HG03095 (cell line): ENCODE measurements around the gene C3orf52.

Experiments
- ATAC-seq: cut with Tn5 transposase; IDR thresholded peaks from one replicate; pipeline ENCODE4 v1.9.1; 2021; ENCODE audit warnings: moderate library complexity; ENCODE audit not compliant: unreplicated experiment

C3orf52 gene

DNA sequence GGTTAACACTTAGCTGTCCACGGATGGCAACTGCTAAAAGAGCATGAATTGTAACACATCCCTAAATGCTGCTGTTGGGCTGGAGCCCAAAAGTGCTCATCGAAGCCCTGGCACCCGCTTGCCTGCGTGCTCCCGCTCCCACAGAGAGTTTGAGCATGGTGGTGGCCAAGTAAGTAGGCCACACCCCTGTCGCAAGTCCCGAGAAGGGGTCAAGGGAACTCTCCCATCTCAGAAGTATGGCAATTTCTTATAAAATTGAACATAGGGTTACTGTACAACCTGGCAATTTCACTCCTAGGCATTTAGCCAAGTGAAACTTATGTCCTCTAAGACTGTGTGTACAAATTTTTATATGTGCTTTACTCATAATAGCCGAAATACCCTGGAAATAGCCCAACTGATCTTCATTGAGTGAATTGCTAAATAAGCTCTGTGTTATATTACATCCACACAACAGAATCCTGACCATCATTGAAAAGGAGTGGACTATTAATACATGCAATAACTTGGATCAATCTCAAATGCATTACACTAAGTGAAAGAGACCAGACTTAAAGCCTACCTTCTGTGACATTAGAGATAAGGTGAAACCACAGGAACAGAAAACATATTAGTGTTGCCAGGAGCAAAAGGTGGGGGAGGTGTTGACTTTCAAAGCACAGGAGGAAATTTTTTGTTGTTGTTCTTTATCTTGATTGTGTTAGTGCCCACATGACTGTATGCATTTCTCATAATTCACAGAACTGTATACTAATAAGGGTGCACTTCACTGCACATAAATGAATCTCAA lies 48.3 kb downstream of the C3orf52 start:
- ATAC-seq: no peak

DNA sequence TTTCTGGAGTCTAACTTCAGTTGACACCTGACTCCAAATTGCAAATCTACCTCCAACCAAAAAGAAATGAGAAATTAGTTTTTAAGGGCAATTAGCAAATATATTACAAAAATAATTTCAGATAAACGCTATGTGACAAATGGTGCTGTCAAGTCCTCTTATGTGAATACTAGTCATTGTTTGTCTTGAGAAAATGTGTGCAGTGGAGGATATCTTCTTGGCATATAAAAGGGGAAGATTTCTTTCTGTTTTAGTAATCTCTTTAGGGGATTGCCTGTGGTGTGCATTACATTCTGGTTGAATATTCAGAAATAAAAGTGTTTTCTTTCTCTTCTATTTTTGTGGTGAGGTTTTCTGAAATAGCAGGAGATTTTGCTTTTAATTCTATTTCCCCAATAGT lies 49.9 kb downstream of the C3orf52 start:
- no peak for ATAC-seq

DNA sequence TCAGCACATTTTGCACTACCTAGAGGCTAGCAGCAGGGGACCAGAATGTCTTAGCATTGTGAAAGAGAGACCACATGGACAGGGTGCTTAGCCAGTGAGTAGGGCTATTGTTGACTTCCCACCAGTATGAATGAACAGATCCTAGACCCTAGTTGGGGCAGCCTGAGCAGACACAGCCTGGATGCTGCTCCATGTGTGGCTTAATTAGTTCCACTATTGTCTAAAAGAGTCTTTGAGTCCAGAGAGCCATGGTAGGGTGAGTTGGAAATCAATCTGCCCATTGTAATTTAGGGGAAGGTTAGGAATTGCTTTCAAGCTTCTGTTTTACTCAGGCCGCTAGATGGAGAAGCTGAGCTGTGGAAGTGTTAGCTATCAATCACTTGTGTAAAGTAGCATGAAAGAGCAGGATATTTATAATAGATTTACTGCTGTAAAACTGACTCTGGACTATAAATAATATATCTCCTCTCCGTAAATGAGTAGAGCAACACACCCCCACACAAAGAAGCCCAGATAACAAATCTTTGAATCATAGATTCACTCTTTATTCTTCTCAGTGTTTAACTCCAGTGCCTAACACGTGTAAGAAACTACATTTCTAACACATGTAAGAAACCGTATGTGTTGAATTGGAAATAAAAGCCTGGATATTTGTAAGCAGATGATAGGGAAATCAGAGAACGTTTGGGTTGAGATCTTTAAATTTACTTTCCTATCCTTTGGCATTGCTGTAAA lies 50.9 kb downstream of the C3orf52 start:
- ATAC-seq: peak; percentile 23

DNA sequence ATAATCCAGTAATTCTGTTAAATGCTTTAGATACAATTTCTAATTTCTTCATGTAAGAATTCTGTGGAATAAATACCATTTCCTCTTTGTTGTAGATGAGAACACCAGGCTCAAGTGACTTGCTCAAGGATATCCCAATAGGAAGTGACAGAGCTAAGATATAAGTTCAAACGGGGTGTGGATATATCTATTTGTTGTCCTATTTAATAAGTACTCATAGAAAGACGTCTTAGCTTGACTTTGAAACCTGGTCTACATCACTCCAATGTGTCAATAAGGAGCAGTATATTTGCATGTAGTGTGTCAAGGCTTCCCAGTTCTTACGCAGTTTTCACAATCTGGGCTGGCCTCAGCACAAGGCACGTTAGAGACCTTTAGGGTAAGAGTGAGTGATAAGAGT lies 51.6 kb downstream of the C3orf52 start:
- no peak for ATAC-seq

DNA sequence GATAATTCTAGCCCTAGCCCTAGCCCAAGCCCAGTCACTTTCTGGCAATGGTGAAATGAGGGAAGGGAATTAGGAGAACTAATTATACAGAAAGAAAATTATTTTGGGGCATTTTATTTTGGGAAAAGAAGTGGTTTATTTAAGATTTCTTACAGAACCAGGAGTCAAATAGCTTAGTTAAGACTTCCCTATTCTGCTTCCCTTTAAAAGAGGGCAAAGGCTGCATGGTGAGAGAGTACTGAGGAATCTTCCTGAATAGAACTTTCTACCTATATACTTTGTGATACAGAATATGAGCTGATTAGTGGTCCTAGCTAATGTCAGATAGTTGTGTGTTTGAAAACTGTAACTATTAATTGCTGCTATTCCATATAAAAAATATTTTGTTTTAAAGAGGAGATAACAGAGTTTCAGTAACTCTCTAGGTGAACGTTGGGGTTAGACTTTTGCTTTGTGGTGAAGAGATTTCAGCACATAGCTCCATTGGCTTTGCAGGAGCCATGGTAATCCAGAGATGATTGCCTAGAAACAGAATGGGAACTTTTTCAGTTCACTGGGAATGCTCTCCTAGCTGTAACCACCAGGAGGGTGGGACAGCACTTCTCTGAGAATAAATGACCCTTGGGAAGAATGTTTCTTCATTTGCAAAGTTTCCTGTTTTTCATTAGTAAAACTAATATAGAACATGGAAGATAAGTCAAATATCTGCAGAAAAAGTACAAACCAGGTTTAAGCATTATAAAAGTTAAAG lies 52.2 kb downstream of the C3orf52 start:
- no peak for ATAC-seq

DNA sequence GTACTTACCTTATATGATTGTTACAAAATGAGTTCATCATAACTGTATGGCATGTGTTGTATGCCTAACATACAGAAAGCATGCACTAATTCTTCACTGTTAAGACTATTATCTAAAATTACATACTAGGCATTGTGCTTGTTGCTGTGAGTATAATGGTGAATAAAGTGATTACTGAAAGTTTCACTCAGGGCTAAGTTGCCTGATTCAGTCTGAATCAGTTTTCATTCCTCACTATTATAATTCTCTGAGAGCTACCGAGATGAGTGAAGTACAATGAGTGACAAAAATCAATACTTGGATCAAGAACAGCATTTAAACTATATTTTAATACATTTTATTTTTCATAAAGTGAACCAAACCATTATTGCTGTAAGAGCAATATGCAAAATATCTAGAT lies 54.4 kb downstream of the C3orf52 start:
- no peak for ATAC-seq

DNA sequence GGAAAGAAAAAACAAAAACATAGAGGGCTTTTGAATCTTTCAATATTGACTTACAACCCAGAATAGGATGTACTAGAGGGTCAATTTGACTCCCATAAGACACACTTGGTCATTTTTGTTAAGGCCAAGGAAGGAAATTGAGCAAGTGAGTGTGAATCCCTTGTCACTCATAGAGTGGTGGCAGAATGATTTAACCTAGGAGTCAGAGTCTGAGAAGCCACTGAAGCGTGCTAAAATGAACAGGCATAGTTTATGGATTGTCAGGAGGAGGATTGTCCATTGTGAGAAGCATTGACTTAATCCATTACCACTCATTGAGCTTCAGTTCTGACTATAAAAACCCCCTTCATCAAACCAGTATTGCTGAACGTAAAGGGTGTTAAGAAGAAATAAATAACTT lies 55.1 kb downstream of the C3orf52 start:
- no peak for ATAC-seq

DNA sequence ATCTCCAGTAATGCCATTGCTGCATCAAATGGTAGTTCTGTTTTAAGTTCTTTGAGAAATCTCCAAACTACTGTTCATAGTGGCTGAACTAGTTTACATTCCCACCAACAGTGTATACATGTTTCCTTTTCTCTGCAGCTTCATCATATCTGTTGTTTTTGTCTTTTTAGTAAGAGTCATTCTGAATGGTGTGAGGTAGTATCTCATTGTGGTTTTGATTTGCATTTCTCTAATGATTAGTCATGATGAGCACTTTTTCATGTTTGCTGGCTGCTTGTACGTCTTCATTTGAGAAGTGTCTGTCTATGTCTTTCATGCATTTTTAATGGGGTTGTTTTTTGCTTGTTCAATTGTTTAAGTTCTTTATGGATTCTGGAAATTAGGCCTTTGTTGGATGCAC lies 57.1 kb downstream of the C3orf52 start:
- ATAC-seq: no peak

DNA sequence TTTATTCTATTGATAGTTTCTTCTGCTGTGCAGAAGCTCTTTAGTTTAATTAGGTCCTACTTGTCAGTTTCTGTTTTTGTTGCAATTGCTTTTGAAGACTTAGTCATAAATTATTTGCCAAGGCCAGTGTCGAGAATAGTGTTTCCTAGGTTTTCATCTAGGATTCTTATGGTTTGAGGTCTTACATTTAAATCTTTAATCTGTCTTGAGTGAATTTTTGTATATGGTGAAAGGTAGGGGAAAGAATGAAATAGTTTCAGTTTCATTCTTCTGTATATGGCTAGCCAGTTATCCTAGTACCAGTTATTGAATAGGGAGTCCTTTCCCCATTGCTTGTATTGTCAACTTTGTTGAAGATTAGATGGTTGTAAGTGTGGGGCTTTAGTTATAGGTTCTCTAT lies 57.5 kb downstream of the C3orf52 start:
- no peak for ATAC-seq

DNA sequence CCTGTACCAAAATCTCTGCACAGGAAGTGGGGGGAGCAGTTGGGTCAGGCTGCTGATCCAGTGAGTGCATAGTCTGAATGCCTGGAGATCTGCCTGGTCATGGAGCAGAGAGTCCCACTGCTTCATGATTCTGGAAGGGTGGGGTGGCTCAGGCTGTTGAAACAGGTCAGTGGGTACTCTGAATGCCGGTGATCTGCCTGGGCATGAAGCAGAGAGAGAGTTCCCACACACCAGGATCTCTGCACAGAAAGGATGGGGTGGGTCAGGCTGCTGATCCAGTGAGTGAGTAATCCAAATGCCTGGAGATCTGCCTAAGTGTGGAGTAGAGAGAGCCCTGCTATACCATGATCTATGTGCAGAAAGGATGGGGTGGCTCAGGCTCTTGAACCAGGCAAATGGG lies 62.9 kb downstream of the C3orf52 start:
- no peak for ATAC-seq

DNA sequence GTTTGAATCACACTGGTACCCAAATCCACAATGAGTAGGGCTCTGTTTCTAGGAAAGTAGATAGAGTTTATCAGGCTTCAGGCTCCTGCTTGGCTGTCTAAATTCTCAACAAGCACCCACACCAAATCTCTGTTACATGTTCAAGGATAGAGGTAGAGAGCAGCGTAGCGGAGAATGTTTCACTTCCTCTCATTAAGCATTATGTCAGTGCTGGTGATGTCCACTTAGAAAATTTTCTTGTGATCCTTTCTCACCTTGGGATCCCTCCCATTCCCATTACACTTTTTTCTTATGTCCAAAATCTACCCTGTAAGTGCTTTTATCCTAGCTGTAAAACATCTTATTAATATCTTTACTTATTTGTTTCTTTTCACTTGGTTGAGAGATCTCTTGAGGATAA lies 81.6 kb downstream of the C3orf52 start:
- ATAC-seq: peak; percentile 85
